Hepatocyte (in vitro differentiated cells): ENCODE measurements around the gene DNPEP. TPM values are rescaled to one million over a fixed set of nuclear protein-coding genes. Genes with fewer than 3 reads are reported as not detected.
"Not testable (repeated sequence)": the region's sequence is repeated elsewhere in the genome, so short reads cannot be mapped to it uniquely, and the experiment has no call there.

Experiments used
- DNase-seq: peaks from one replicate; pipeline ENCODE4 v3.0.0-alpha.2; 2016; ENCODE audit warnings: low spot score
- H2AFZ ChIP-seq: fragments of 200-600 bp; sonication (generic); 2 replicates; pipeline ENCODE4 v1.6.0; 2016; ENCODE audit warnings: antibody characterized with exemption, mild to moderate bottlenecking
- H3K27ac ChIP-seq: fragments of 200-600 bp; sonication (generic); 2 replicates; pipeline ENCODE4 v1.5.1; 2016; ENCODE audit warnings: mild to moderate bottlenecking
- H3K27me3 ChIP-seq: fragments of 200-600 bp; sonication (generic); 2 replicates; pipeline ENCODE4 v1.6.1; 2016
- H3K36me3 ChIP-seq: fragments of 200-600 bp; sonication (generic); replicated peaks from 2 replicates; pipeline ENCODE4 v1.5.1; 2016; ENCODE audit warnings: low read depth; ENCODE audit not compliant: insufficient read depth
- H3K4me1 ChIP-seq: fragments of 200-600 bp; sonication (generic); 2 replicates; pipeline ENCODE4 v1.5.1; 2016; ENCODE audit warnings: mild to moderate bottlenecking, moderate library complexity; ENCODE audit not compliant: insufficient read depth
- H3K4me2 ChIP-seq: fragments of 200-600 bp; sonication (generic); 2 replicates; pipeline ENCODE4 v1.6.0; 2016
- H3K4me3 ChIP-seq: fragments of 200-600 bp; sonication (generic); 2 replicates; pipeline ENCODE4 v1.5.1; 2016; ENCODE audit warnings: mild to moderate bottlenecking
- H3K79me2 ChIP-seq: fragments of 200-600 bp; sonication (generic); 2 replicates; pipeline ENCODE4 v1.6.0; 2017; ENCODE audit warnings: mild to moderate bottlenecking
- H3K9me2 ChIP-seq: fragments of 200-600 bp; sonication (generic); replicated peaks from 2 replicates; pipeline ENCODE4 v1.6.0; 2017; ENCODE audit warnings: mild to moderate bottlenecking; ENCODE audit not compliant: insufficient read depth
- H3K9me3 ChIP-seq: fragments of 200-600 bp; sonication (generic); 2 replicates; pipeline ENCODE4 v1.5.1; 2016; ENCODE audit warnings: low read depth, mild to moderate bottlenecking
- H4K20me1 ChIP-seq: fragments of 200-600 bp; sonication (generic); 2 replicates; pipeline ENCODE4 v1.6.0; 2016; ENCODE audit warnings: mild to moderate bottlenecking; ENCODE audit not compliant: insufficient read depth, poor library complexity, severe bottlenecking
- EZH2 ChIP-seq: fragments of 200-600 bp; sonication (generic); IDR thresholded peaks from 2 replicates; pipeline ENCODE4 v1.6.1; 2016; ENCODE audit warnings: antibody characterized with exemption, mild to moderate bottlenecking, borderline replicate concordance
- EZH2phosphoT487 ChIP-seq: fragments of 200-600 bp; sonication (generic); IDR thresholded peaks from one replicate; pipeline ENCODE4 v1.6.1; 2018; ENCODE audit warnings: antibody characterized with exemption, mild to moderate bottlenecking, low read depth, moderate library complexity; ENCODE audit not compliant: unreplicated experiment, severe bottlenecking
- WGBS: methylation state at CpG from one replicate; pipeline ENCODE4 v1.1.6; 2016; ENCODE audit warnings: low lambda C conversion rate; ENCODE audit errors: missing lambda C conversion rate; 5-methylcytosine and 5-hydroxymethylcytosine counted together
- polyA plus RNA-seq: library from polyadenylated mRNA; unstranded; fragments of >200 nt; fragmentation: Nextera tagmentation; extraction: Ambion mirVana; gene quantifications from 2 replicates; pipeline ENCODE4 v1.2.1, GENCODE V29; 2016
- total RNA-seq: library from RNA; depleted of rRNA; stranded (reverse); fragments of >200 nt; gene quantifications from 2 replicates; pipeline ENCODE4 v1.2.3, GENCODE V29; 2014
- TF ChIP-seq, protein P1 (sequence below): fragments of 200-600 bp; sonication (generic); IDR thresholded peaks from 2 replicates; pipeline ENCODE4 v1.5.1; 2016; ENCODE audit warnings: antibody characterized with exemption, mild to moderate bottlenecking; ENCODE audit not compliant: poor library complexity

DNPEP gene
- total and polyA plus RNA-seq, 2 experiments from 2014 or later: 53.5 to 79.0 TPM

- Histone ChIP-seq H3K4me1 (peaks cover 44% of the 10 kb centered on the region), H3K79me2 (no peaks in the 10 kb centered on the region), H2AFZ (no peak overlapping the region), H3K9me2 (no peaks in the 10 kb centered on the region), H3K4me3 (no peak overlapping the region), H3K27ac (peak overlapping the region; percentile 74), H3K9me3 (no peaks in the 10 kb centered on the region), H4K20me1 (no peaks in the 10 kb centered on the region), H3K4me2 (peak overlapping the region; percentile 57), H3K36me3 (no peaks in the 10 kb centered on the region), H3K27me3 (no peaks in the 10 kb centered on the region)
- DNase-seq: peak; percentile 66
- TF ChIP-seq EZH2phosphoT487 (peak; percentile 93), EZH2 (no peak)
- TF ChIP-seq, protein P1, sequence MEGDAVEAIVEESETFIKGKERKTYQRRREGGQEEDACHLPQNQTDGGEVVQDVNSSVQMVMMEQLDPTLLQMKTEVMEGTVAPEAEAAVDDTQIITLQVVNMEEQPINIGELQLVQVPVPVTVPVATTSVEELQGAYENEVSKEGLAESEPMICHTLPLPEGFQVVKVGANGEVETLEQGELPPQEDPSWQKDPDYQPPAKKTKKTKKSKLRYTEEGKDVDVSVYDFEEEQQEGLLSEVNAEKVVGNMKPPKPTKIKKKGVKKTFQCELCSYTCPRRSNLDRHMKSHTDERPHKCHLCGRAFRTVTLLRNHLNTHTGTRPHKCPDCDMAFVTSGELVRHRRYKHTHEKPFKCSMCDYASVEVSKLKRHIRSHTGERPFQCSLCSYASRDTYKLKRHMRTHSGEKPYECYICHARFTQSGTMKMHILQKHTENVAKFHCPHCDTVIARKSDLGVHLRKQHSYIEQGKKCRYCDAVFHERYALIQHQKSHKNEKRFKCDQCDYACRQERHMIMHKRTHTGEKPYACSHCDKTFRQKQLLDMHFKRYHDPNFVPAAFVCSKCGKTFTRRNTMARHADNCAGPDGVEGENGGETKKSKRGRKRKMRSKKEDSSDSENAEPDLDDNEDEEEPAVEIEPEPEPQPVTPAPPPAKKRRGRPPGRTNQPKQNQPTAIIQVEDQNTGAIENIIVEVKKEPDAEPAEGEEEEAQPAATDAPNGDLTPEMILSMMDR: peak; percentile 11
- WGBS: 12% methylated on average over 5 of the region's 5 CpGs
Observed at GRCh38 chr2:219398721-219399363, 11.1 kb upstream of the DNPEP start.

GRCh38 chr2:219396863-219397457, 9.2 kb upstream of the DNPEP start:
- Histone ChIP-seq H2AFZ (no peak overlapping the region), H3K9me3 (no peaks in the 10 kb centered on the region), H3K4me2 (no peak overlapping the region), H3K9me2 (no peaks in the 10 kb centered on the region), H3K79me2 (no peaks in the 10 kb centered on the region), H4K20me1 (no peaks in the 10 kb centered on the region), H3K36me3 (no peaks in the 10 kb centered on the region), H3K4me3 (no peak overlapping the region), H3K4me1 (peaks cover 36% of the 10 kb centered on the region), H3K27ac (peak overlapping the region; percentile 66), H3K27me3 (no peaks in the 10 kb centered on the region)
- TF ChIP-seq EZH2 (no peak), EZH2phosphoT487 (no peak)
- TF ChIP-seq, protein P1: no peak
- DNase-seq: no peak
- WGBS: 47% methylated on average over 6 of the region's 6 CpGs

- no peak for DNase-seq
- H3K79me2 ChIP-seq: no peaks in the 10 kb centered on the region
- H3K36me3 ChIP-seq: no peaks in the 10 kb centered on the region
- no peak overlapping the region for H3K4me3 ChIP-seq
- H2AFZ ChIP-seq: no peak overlapping the region
- H3K27me3 ChIP-seq: no peaks in the 10 kb centered on the region
- H4K20me1 ChIP-seq: no peaks in the 10 kb centered on the region
- no peaks in the 10 kb centered on the region for H3K9me3 ChIP-seq
- 94% methylated on average over 3 of the region's 3 CpGs for WGBS
- TF ChIP-seq EZH2: no peak
- no peak for TF ChIP-seq EZH2phosphoT487
- TF ChIP-seq, protein P1: no peak
- no peak overlapping the region for H3K4me2 ChIP-seq
- H3K27ac ChIP-seq: no peak overlapping the region
- H3K9me2 ChIP-seq: no peaks in the 10 kb centered on the region
- H3K4me1 ChIP-seq: peaks cover 29% of the 10 kb centered on the region
Observed at GRCh38 chr2:219395609-219396008, 7.9 kb upstream of the DNPEP start.

DNA sequence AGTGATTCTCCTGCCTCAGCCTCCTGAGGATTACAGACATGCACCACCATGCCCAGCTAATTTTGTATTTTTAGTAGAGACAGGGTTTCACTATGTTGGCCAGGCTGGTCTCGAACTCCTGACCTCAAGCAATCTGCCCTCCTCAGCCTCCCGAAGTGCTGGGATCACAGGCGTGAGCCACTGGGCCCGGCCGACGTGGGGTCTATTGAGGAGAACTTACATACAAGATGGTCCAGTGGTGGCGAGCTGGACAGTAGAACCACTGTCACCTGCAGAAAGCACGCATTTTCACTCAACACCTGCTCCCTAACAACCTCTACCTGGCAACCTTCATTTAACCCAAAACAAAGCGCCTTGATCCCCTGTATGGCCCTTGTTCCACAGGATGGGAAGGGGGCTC, 7.3 kb upstream of the DNPEP start:
- peaks cover 23% of the 10 kb centered on the region for H3K4me1 ChIP-seq
- H3K36me3 ChIP-seq, H3K4me2 ChIP-seq, H3K27me3 ChIP-seq, H2AFZ ChIP-seq, H4K20me1 ChIP-seq, H3K9me3 ChIP-seq, H3K4me3 ChIP-seq, H3K27ac ChIP-seq, H3K79me2 ChIP-seq, H3K9me2 ChIP-seq, DNase-seq: not testable (repeated sequence)
- WGBS: 93% methylated on average over 9 of the region's 9 CpGs
